Parathyroid adenoma (tissue), 2 donors: ENCODE data around the gene CPLX3.

Experiments used
- H2AFZ ChIP-seq: fragments of 300-600 bp; sonication (generic); one replicate; pipeline ENCODE4 v1.7.0; 2017; ENCODE audit warnings: antibody characterized with exemption, mild to moderate bottlenecking
- H3K27ac ChIP-seq: fragments of 300-600 bp; sonication (generic); one replicate; pipeline ENCODE4 v1.7.0; 2017
- H3K27me3 ChIP-seq: fragments of 300-600 bp; sonication (generic); one replicate; pipeline ENCODE4 v1.7.0; 2017; ENCODE audit warnings: low read length; ENCODE audit not compliant: control insufficient read depth, insufficient read depth
- H3K36me3 ChIP-seq: fragments of 300-600 bp; sonication (generic); one replicate; pipeline ENCODE4 v1.7.0; 2017; ENCODE audit warnings: low read length; ENCODE audit not compliant: control insufficient read depth, insufficient read depth
- H3K4me1 ChIP-seq: fragments of 300-600 bp; sonication (generic); one replicate; pipeline ENCODE4 v1.7.0; 2017; ENCODE audit warnings: control low read depth
- H3K4me2 ChIP-seq: fragments of 300-600 bp; sonication (generic); one replicate; pipeline ENCODE4 v1.7.0; 2017; ENCODE audit warnings: low read length
- H3K4me3 ChIP-seq: fragments of 300-600 bp; sonication (generic); one replicate; pipeline ENCODE4 v1.7.0; 2017; ENCODE audit warnings: low read depth, low read length
- H3K79me2 ChIP-seq: fragments of 300-600 bp; sonication (generic); one replicate; pipeline ENCODE4 v1.7.0; 2017; ENCODE audit warnings: control low read depth
- H3K9ac ChIP-seq: fragments of 300-600 bp; sonication (generic); one replicate; pipeline ENCODE4 v1.7.0; 2017; ENCODE audit warnings: mild to moderate bottlenecking
- H3K9me3 ChIP-seq: fragments of 300-600 bp; sonication (generic); one replicate; pipeline ENCODE4 v1.7.0; 2017; ENCODE audit warnings: low read length; ENCODE audit not compliant: control insufficient read depth
- CTCF ChIP-seq: fragments of 300-600 bp; sonication (generic); IDR thresholded peaks from one replicate; pipeline ENCODE4 v1.7.0; 2017; ENCODE audit warnings: antibody characterized with exemption, mild to moderate bottlenecking
- donor health status: primary hyperparathyroidism.

The CPLX3 gene

GRCh38 chr15:74869726-74870407 is 43.4 kb downstream of the CPLX3 start:
- TF ChIP-seq CTCF = no peak
- Histone ChIP-seq H2AFZ (no peak overlapping the region), H3K9me3 (no peaks in the 10 kb centered on the region), H3K79me2 (peaks cover 32% of the 10 kb centered on the region), H3K9ac (no peak overlapping the region), H3K4me3 (peak overlapping the region; percentile 45), H3K27ac (peak overlapping the region; percentile 80), H3K4me1 (peaks cover 24% of the 10 kb centered on the region), H3K4me2 (peak overlapping the region; percentile 69), H3K27me3 (no peaks in the 10 kb centered on the region), H3K36me3 (no peaks in the 10 kb centered on the region)

- Histone ChIP-seq H3K4me2 (peak overlapping the region; percentile 69), H3K4me1 (peaks cover 24% of the 10 kb centered on the region), H3K9ac (no peak overlapping the region), H3K9me3 (no peaks in the 10 kb centered on the region), H3K36me3 (no peaks in the 10 kb centered on the region), H3K4me3 (peak overlapping the region; percentile 45), H3K27me3 (no peaks in the 10 kb centered on the region), H3K79me2 (peaks cover 32% of the 10 kb centered on the region), H2AFZ (no peak overlapping the region), H3K27ac (peak overlapping the region; percentile 80)
- no peak for TF ChIP-seq CTCF
Measured at GRCh38 chr15:74870436-74871215, 44.2 kb downstream of the CPLX3 start.

- no peak for TF ChIP-seq CTCF
- Histone ChIP-seq H3K9me3 (no peaks in the 10 kb centered on the region), H3K4me2 (peak overlapping the region; percentile 86), H3K27me3 (no peaks in the 10 kb centered on the region), H3K4me3 (peak overlapping the region; percentile 90), H3K9ac (peak overlapping the region; percentile 46), H3K27ac (peak overlapping the region; percentile 80), H3K36me3 (no peaks in the 10 kb centered on the region), H3K79me2 (peaks cover 16% of the 10 kb centered on the region), H2AFZ (peak overlapping the region; percentile 82), H3K4me1 (peaks cover 24% of the 10 kb centered on the region)
Measured at GRCh38 chr15:74872702-74873035, 46.2 kb downstream of the CPLX3 start.

- H3K4me3 ChIP-seq = peak within 1 kb of the TSS; percentile 90
Measured at GRCh38 chr15:74873036-74873755, 46.8 kb downstream of the CPLX3 start, which contains the start of gene SCAMP2. Gene SCAMP2 (minus strand): TSS chr15:74873365. CDS start chr15:74873255, 110 bp downstream.

More at GRCh38 chr15:74873036-74873755, 46.8 kb downstream of the CPLX3 start, which contains the start of gene SCAMP2:
- TF ChIP-seq CTCF = no peak
- H3K4me1 ChIP-seq = peaks cover 23% of the 10 kb centered on the region
- H3K9ac ChIP-seq = peak within 1 kb of the TSS; percentile 46
- H3K4me2 ChIP-seq = peak within 1 kb of the TSS; percentile 86
- H3K27ac ChIP-seq = peak within 1 kb of the TSS; percentile 80
- peak within 1 kb of the TSS; percentile 91 for H2AFZ ChIP-seq
- H3K27me3 ChIP-seq = no peaks in the 10 kb centered on the region
- H3K9me3 ChIP-seq = no peaks in the 10 kb centered on the region
- H3K36me3 ChIP-seq = no peaks in the 10 kb centered on the region
- H3K79me2 ChIP-seq = peaks cover 10% of the 10 kb centered on the region
